MG63 (cell line): Measurements from ENCODE around the gene SLIT3. TPM values are rescaled to one million over a fixed set of nuclear protein-coding genes. Genes with fewer than 3 reads are reported as not detected.

Source experiments
- DNase-seq: peaks from one replicate; pipeline ENCODE4 v3.0.0-alpha.2; 2020
- H3K27me3 ChIP-seq: fragments of 250-450 bp; sonication (Bioruptor Pico); 2 replicates; pipeline ENCODE4 v1.5.1; 2020; ENCODE audit warnings: mild to moderate bottlenecking, moderate library complexity
- H3K36me3 ChIP-seq: fragments of 250-450 bp; sonication (Bioruptor Pico); 2 replicates; pipeline ENCODE4 v1.5.1; 2020; ENCODE audit warnings: mild to moderate bottlenecking, moderate library complexity
- H3K4me3 ChIP-seq: fragments of 250-450 bp; sonication (Bioruptor Pico); 2 replicates; pipeline ENCODE4 v1.5.1; 2020; ENCODE audit warnings: mild to moderate bottlenecking, moderate library complexity
- H3K9me3 ChIP-seq: fragments of 250-450 bp; sonication (Bioruptor Pico); 2 replicates; pipeline ENCODE4 v1.5.1; 2020; ENCODE audit warnings: mild to moderate bottlenecking, moderate library complexity
- total RNA-seq: library from RNA; depleted of rRNA; stranded (reverse); fragments of >200 nt; shearing (Covaris generic); gene quantifications from 2 replicates; pipeline ENCODE4 v1.2.3, GENCODE V29; 2014; ENCODE audit warnings: low replicate concordance

The SLIT3 gene
- total RNA-seq, 1 experiment from 2014 or later, result 8.0 TPM

DNA sequence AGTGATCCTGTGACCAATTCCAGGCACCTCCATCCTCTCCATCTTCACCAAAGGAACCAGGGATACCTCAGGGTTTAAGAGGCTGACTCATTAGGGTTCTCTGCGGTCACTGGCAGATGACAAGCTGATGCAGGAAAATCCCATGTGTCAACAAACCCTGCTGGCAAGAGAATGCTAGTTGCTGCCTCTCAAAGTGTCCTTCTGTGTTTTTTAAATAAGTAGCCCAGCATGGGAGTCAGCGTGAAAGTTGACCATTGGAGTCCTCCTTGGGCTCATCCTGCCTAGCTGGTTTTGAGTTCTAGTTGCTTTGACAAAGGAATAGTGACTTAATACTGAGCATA, 200.2 kb downstream of the SLIT3 start:
- no peak overlapping the region for H3K4me3 ChIP-seq
- H3K36me3 ChIP-seq, result no peaks in the 10 kb centered on the region
- H3K27me3 ChIP-seq, result no peaks in the 10 kb centered on the region
- H3K9me3 ChIP-seq, result no peaks in the 10 kb centered on the region
- peak; percentile 77 for DNase-seq

DNA sequence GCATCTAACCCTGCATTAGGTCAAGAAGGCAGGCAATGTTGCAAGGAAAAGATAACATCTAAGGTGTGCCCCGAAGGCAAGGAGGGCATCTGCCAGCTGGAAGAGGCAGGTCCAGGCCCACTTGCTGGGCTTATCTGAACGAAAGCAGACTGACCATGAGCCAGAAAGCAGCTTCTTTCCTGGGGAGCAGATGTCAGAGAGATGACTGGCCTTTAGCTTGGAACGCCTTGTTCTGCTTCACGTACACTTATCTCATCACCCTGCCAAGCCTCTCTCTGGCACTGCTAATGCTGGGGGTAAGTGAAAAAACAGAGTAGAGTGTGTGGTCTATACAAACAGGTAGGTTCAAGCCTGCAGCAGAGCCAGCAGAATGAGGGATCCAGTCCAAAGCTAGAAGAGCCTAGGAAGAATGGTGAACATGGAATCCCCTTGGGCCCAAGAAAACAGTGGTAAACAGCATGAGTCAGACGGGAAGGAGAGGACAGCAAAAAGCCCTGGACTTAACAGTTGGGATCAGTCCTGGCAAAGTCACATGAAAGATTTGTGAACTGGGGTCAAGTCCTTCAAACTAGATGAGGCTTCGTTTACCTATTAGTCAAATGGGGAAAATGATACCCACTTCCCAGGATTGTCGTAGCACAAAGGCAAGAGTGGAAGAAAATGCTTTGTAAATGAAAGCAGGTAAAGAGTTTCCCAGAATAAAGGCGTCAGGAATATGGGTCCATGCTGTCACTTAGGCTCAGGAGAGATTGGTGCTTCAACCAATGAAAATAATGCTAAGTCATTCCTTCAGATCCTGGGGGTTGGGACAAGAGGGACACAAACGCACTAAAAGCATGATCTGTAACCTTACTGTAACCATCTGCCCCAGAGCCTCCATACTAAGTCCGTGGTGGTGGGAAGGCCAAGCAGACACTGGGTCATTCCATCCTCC, 200.9 kb downstream of the SLIT3 start:
- H3K9me3 ChIP-seq, result no peaks in the 10 kb centered on the region
- no peaks in the 10 kb centered on the region for H3K36me3 ChIP-seq
- DNase-seq, result peak; percentile 52
- H3K27me3 ChIP-seq, result no peaks in the 10 kb centered on the region
- no peak overlapping the region for H3K4me3 ChIP-seq

DNA sequence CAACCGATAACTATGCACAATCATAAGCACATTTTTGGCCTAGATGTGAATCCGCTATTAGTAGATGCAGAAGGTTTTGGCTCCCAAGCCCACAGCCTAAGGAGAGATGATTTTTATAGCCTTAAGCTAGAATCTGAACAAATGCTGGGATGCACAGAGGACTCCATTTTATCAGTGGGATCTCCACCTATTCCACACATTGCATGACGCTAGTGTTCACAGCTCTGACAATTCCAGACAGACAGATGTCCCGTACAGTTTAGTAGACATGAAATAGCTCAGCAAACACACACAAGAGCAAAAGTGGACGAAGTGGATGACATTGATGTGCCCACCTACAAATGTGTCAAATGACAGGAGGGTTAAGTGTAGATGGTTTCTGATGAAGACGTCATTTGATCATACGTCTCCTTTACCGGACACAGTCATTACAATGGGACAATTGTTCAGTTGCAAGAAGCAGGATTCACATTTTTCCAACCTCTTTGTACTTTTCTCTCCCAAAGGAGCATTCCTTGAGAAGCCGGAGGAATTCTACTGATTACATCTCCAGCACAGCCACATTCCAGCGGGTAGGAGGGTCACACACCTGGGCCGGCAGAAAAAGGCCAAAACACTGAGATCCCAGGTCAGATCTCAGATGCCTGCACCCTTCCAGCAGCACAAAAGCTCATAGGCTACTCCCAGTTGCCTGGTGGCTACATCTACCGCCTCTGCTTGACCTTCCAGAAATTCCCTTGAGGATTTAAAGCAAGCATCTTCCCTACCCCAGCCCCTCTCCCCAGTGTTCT, 202.4 kb downstream of the SLIT3 start:
- H3K36me3 ChIP-seq, result no peaks in the 10 kb centered on the region
- H3K9me3 ChIP-seq, result no peaks in the 10 kb centered on the region
- no peak for DNase-seq
- H3K27me3 ChIP-seq, result no peaks in the 10 kb centered on the region
- no peak overlapping the region for H3K4me3 ChIP-seq

DNA sequence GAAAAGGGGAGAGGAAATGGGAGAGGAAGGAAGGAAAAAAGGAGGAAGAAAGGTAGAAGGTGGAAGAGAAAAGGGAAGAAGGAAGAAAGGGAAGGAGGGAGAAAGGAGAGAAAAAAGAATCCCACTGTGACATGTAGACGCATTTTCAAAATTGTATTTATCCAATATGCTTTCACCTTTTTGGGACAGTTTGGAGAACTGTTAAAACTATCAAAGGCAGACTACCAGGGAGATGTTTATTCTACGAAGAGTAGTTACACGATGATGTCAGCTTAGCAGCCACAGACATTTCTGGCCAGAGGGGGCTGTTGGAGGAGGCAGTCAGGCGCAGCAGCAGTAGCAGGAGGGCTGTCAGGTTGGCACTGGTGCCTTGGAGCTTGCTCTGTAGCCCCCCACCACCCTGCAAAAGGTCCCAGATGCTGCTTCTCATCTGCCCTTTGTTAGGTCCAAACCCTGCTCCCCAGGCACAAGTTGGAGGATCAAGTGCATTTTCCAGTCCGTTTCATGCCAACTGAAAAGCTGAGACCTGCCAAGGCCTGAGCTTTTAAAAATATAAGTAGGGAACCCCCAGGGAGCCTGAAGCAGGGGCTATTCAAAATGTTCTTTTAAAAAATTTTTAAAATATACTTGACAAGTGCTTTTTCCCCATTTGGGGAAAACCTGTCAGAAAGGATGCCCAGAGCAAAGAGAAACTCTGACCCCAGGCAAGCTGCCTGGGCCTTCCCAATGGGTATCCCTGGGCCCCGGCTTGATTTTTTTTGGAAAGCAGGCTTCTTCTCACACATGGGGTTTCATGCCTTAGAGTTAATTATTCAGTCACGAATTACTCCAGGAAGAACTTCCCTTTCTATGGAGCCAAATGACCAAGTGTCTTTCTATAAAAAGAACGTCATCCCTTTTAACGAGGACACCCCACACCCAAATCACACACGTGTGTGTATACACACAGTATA, 203.3 kb downstream of the SLIT3 start:
- no peaks in the 10 kb centered on the region for H3K36me3 ChIP-seq
- H3K4me3 ChIP-seq, result no peak overlapping the region
- no peaks in the 10 kb centered on the region for H3K9me3 ChIP-seq
- peak; percentile 73 for DNase-seq
- H3K27me3 ChIP-seq, result no peaks in the 10 kb centered on the region

DNA sequence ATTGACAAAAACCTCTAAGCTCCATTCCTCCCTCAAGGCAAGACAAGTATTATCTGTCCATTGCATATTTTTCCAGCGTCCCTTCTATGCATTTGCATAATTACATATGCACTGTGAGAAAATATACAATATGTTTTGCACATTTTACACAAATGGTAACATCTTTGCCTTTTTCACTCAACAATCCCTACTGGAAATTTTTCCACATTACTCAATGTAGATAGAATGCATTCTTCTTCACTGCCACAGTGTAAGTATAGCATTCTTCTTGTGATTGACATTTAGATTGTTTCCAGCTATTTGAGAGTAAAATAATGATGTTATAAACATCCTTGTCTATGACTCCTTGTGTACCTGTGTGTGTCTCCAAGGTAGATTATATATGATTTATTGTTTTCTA, 205.0 kb downstream of the SLIT3 start:
- no peaks in the 10 kb centered on the region for H3K27me3 ChIP-seq
- H3K36me3 ChIP-seq, result no peaks in the 10 kb centered on the region
- no peak for DNase-seq
- no peaks in the 10 kb centered on the region for H3K9me3 ChIP-seq
- no peak overlapping the region for H3K4me3 ChIP-seq

DNA sequence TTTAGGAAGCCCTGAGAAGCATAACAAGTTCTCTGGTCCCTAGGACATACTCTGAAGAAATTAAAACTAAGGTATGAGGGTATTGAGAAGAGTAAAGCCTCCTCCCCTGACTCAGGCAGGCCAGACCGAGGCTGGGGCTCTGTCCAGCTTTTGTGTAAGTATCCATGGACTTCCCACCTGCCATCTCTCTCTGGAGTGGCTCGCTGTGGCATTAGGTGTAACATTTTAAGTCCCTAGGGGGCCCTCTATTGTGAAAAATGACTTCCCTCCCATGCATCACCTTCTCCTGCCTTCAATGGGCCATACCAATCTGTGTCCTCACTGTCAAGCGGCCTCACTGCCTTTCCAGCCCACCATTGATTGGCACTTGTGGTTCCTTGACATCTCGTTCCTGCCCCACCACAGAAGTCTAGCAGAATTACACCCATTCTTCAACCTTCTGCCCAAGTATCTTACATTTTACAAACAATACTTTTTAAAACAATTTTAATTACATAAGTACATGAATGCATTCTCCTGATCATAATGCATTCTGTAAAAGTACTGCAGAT, 205.5 kb downstream of the SLIT3 start:
- H3K36me3 ChIP-seq, result no peaks in the 10 kb centered on the region
- 0 out of 2 replicates have a peak, but pooled peaks cover 2% of the 10 kb centered on the region for H3K9me3 ChIP-seq
- no peak for DNase-seq
- no peak overlapping the region for H3K4me3 ChIP-seq
- H3K27me3 ChIP-seq, result no peaks in the 10 kb centered on the region

DNA sequence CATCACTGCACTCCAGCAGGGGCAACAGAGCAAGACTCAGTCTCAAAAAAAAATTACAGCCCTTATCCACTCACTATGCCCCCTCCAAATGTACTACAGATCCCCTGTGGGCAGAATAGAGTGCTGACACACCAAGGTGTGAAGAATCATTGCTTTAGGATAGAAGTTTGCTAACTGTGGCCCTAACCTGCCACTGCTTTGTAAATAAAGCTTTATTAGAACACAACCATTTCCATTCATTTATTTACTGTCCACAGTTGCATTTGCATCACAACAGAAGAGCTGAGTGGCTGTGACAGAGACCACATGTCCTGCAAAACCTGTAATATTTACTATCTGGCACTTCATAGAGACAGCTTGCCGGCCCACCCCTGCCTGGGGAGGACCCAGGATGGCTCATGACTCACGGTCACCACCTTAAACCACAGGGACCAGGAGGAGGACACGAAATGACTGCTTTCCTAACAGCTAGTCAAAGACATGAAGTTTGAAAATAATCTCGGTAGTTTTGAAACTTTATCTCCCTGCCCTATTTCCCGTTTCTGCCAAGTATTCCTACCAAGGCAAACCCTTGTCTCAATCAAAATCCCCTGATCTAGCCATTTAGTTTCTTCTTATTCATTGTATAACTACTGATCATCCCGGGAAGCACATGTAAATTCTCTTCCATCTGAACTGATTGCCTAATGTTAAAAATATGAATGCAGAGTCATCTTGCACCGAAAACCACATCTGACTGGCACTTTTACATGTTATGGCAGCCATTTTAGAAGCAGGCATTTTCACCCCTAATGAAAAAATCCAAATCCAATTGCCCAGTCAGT, 206.1 kb downstream of the SLIT3 start:
- H3K9me3 ChIP-seq, result 0 out of 2 replicates have a peak, but pooled peaks cover 2% of the 10 kb centered on the region
- no peak overlapping the region for H3K4me3 ChIP-seq
- peak; percentile 53 for DNase-seq
- H3K36me3 ChIP-seq, result no peaks in the 10 kb centered on the region
- no peaks in the 10 kb centered on the region for H3K27me3 ChIP-seq

DNA sequence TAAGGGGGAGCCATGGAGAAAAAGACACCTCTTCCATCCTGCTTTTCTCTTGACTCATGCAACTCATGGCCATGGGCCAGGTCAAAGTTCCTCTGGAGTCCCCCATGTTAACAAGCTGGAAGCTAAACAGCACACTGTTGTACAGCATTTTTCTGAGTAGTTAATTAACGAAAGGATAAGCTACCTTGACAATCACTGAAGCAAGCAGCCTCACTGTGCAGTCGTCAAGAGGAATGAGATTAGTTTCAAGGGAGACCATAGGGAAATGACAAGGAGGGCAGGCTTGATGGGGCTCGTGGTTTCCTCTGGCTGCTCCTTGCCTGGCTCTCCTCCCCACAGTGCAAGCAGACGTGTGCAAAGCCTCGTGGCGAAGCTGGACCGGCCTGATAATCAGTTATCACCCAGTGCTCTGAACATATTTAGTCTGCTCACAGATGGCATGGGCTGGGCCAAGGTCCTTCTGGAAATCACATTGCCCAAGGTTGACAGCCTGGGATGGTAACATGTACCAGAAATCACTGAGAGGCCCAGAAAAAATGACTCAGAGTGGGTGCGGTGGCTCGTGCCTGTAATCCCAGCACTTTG, 209.5 kb downstream of the SLIT3 start:
- no peak overlapping the region for H3K4me3 ChIP-seq
- no peak for DNase-seq
- H3K27me3 ChIP-seq, result no peaks in the 10 kb centered on the region
- peaks cover 2% of the 10 kb centered on the region; the same call in 1 of the 2 replicates for H3K9me3 ChIP-seq
- H3K36me3 ChIP-seq, result no peaks in the 10 kb centered on the region

DNA sequence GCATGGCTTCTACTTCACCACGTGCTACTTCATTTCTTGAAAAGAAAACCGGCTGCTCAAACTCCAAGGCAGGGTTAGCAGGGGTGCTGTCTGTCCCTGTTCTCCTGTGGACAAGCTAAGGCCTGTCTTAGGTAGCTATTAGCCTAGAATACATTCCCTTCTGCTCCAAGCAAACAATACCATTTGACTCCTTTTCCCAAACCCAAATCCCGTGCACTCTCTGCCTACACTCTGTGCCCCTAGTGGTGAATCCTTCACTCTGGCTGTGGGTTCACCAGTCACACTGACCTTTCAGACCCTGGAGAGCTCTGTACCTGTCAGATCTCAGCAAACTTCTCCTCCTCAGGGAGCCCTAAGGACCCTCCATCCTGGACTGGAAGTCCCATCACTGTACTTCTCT, 211.6 kb downstream of the SLIT3 start:
- H3K4me3 ChIP-seq, result no peak overlapping the region
- H3K27me3 ChIP-seq, result no peaks in the 10 kb centered on the region
- peaks cover 2% of the 10 kb centered on the region; the same call in 1 of the 2 replicates for H3K9me3 ChIP-seq
- H3K36me3 ChIP-seq, result no peaks in the 10 kb centered on the region
- no peak for DNase-seq

DNA sequence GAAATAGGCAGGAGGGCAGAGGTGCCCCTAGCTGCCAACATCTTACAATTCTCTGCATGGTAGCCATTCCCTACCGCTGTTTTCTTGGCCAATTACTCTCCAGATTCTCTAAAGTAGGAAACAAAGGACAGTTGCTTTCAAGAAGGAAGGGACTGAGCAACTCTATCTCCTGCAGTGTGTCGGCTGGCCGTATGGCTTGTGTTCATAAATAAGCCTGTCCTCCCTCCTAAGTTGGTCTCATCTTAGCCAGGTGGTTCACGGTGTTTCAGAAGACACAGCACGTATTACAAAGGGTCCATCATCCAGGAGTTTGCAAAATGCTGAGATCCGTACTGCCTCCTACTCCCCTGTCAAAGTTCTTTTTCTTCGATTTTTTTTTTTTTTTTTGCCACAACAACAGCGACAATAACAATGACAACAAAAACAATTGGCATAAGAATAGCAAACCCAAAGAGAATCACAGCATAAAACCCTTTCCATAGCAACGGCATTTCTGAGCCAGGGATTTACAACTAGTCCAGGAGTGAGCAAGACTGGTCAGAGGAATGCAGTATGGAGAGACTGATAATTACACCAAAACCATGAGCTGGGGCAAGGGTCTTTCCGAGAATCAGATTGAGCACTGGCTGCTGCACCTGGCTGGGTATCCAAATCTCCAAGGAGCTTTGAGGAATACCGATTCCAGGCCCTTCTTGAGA, 212.8 kb downstream of the SLIT3 start:
- H3K27me3 ChIP-seq, result no peaks in the 10 kb centered on the region
- peaks cover 2% of the 10 kb centered on the region; the same call in 1 of the 2 replicates for H3K9me3 ChIP-seq
- no peak overlapping the region for H3K4me3 ChIP-seq
- no peak for DNase-seq
- no peaks in the 10 kb centered on the region for H3K36me3 ChIP-seq

DNA sequence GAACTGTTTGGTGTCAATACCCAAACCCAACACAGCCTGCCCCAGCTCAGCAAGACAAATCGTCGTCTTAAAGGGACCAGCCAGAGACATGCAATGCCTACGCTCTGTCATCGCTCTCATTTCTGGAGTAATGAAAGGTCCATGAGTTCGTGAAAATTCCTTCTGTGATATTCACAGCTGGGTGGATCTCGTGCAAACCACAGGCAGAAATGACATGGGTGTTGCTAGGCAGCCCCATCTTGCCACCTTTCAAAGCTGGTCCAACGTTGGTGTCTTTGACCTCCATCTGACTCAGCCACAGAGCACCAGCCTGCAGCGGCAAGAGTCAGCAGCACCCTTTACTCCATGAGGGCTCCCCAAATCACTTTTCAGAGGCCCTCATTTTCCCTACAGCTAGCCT, 215.3 kb downstream of the SLIT3 start:
- Histone ChIP-seq H3K36me3 (no peaks in the 10 kb centered on the region), H3K27me3 (no peaks in the 10 kb centered on the region), H3K4me3 (no peak overlapping the region), H3K9me3 (peaks cover 2% of the 10 kb centered on the region; the same call in 1 of the 2 replicates)
- no peak for DNase-seq

DNA sequence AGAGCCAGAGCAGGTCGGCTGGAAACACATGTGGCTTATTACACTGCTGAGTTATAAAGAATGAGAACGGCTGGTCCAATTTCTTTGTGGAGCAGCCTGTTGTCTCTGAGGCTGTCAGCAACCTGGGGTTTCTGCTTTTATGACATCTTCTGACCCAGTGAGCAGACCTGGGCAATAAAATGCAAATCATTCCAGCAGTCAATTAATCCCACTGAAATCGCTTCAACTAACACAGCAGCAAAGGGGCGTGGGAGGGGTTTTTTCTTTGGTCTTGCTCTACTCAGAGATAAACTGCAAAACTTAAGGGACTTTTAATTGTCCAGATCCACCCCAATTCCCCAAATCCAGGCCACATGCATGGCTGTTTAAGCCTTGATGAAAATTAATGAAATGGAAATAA, 215.7 kb downstream of the SLIT3 start:
- no peak for DNase-seq
- Histone ChIP-seq H3K36me3 (no peaks in the 10 kb centered on the region), H3K4me3 (no peak overlapping the region), H3K9me3 (no peaks in the 10 kb centered on the region; the same call in 1 of the 2 replicates), H3K27me3 (no peaks in the 10 kb centered on the region)

DNA sequence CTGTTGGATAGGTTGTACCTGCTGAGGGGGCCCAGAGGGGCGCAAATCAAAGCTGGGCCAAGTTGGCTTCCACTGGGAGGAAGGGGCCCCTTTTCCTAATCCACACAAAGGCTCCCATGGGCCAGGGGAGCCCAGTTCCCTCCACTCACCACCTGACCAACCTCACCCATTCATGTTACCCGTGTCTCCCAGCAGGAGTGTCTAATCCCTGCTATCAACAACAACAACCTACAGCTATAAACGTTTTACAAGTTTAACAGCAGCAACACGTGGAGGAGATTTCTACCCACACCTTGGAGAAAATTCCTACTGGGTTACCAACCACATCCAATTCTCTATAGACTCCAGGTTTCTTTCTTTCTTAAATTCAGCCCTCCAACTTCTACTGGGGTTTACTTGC, 216.2 kb downstream of the SLIT3 start:
- no peaks in the 10 kb centered on the region for H3K27me3 ChIP-seq
- no peaks in the 10 kb centered on the region; the same call in 1 of the 2 replicates for H3K9me3 ChIP-seq
- H3K36me3 ChIP-seq, result no peaks in the 10 kb centered on the region
- H3K4me3 ChIP-seq, result no peak overlapping the region
- no peak for DNase-seq

DNA sequence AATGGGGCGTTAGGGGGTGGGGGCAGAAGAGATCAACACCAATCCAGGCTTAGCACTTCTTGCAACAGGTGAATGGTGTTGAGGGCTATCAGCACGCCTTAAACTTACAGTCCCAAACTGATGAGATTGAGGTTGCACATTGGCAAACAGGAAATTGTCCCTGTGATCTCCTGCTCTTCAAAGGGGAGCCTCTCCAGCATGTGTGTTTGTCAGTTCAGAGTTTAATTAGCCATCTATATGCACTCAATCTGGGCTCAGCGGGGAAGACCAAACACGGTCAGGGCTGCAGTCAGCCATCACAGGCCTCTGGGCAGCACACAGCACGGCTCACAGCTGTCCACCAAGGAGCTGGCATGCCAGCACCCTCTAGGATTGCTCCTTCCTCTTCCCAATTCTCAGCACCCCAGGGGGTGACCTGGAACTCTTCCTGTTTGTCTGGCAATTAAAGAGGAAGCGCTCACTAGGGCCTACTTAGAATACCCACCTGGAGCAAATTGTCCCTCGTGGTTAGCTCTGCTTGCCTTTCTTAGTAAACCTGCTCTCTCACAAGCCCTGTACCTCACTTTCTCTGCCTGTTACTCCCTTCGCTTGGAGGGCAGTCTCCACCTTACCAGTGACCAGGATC, 217.4 kb downstream of the SLIT3 start:
- H3K4me3 ChIP-seq, result no peak overlapping the region
- DNase-seq, result no peak
- H3K27me3 ChIP-seq, result no peaks in the 10 kb centered on the region
- H3K36me3 ChIP-seq, result no peaks in the 10 kb centered on the region
- H3K9me3 ChIP-seq, result no peaks in the 10 kb centered on the region
